Astrocyte (in vitro differentiated cells and primary cell): ENCODE measurements around the gene ELMO3.

ENCODE experiments used
- CTCF ChIP-seq: IDR thresholded peaks from 2 replicates; pipeline ENCODE4 v1.5.1; 2011; ENCODE audit warnings: low read depth, mild to moderate bottlenecking, inconsistent platforms, low read length, moderate library complexity; ENCODE audit not compliant: insufficient read depth
- EZH2 ChIP-seq: IDR thresholded peaks from 2 replicates; pipeline ENCODE4 v1.6.1; 2012; ENCODE audit warnings: mild to moderate bottlenecking, low read length, inconsistent platforms; ENCODE audit not compliant: insufficient read depth

GRCh38 chr16:67184453-67184994, 14.4 kb upstream of the ELMO3 start:
- TF ChIP-seq CTCF (no peak), EZH2 (peak; percentile 49)
